GM12892 (cell line): ENCODE data around the gene LYL1.

ENCODE experiments used
- POLR2A ChIP-seq: IDR thresholded peaks from 2 replicates; pipeline ENCODE4 v1.6.1; 2011; ENCODE audit warnings: low read depth, low read length, control low read depth
- POLR2AphosphoS5 ChIP-seq: IDR thresholded peaks from 2 replicates; pipeline ENCODE4 v1.6.1; 2011; ENCODE audit warnings: low read depth, low read length, control low read depth
- TAF1 ChIP-seq: IDR thresholded peaks from 2 replicates; pipeline ENCODE4 v1.6.1; 2011; ENCODE audit warnings: low read depth, mild to moderate bottlenecking, control low read depth, low read length, borderline replicate concordance

- TF ChIP-seq POLR2A: no peak
- no peak for TF ChIP-seq POLR2AphosphoS5
- no peak for TF ChIP-seq TAF1
These were observed 45.5 kb downstream of the LYL1 start for GRCh38 chr19:13057147-13057572.
